ENCODE results near the gene PDE4DIP. TPM values are rescaled to one million over a fixed set of nuclear protein-coding genes. Genes with fewer than 3 reads are reported as not detected.
"Not testable (repeated sequence)": the region's sequence is repeated elsewhere in the genome, so short reads cannot be mapped to it uniquely, and the experiment has no call there.

Gene PDE4DIP
- total RNA-seq, 1 experiment from 2014 or later: 28.4 TPM

GRCh38 chr1:148850840-148851239, 6.6 kb downstream of the PDE4DIP start:
- H3K4me1 Mint-ChIP-seq; H3K36me3 Mint-ChIP-seq; H3K27me3 Mint-ChIP-seq (ENCODE audit: low read depth); H3K27ac Mint-ChIP-seq; CTCF ChIA-PET; POLR2A ChIA-PET; DNase-seq (ENCODE audit: low spot score); ATAC-seq; H3K4me3 Mint-ChIP-seq; H3K9me3 Mint-ChIP-seq: not testable (repeated sequence)

- not testable (repeated sequence) for H3K36me3 Mint-ChIP-seq, H3K4me1 Mint-ChIP-seq
Measured at GRCh38 chr1:148851684-148852083, 7.5 kb downstream of the PDE4DIP start.

DNA sequence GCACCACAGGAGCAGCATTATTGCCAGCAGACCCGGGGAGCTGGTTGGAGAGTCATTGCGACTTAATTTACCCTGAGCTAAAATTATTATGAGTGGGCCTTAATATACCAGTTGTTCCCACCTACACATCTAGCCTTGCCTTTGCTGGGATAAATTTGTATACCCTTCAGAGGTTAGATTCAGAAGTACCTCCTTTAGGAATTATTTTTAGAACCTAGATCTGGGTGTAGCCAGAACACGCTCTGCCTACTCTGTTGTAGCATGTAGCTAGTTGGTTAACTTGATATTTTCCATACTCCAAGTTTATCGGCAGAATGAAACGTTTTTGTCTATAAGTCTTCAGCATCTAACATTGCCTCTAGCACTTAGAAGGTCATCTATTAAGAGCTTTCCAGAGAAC, 9.1 kb downstream of the PDE4DIP start:
- H3K4me3 Mint-ChIP-seq; H3K27ac Mint-ChIP-seq; H3K27me3 Mint-ChIP-seq (ENCODE audit: low read depth); CTCF ChIA-PET; H3K4me1 Mint-ChIP-seq; H3K36me3 Mint-ChIP-seq; H3K9me3 Mint-ChIP-seq; ATAC-seq; POLR2A ChIA-PET; DNase-seq (ENCODE audit: low spot score): not testable (repeated sequence)

More at GRCh38 chr1:148851684-148852083, 7.5 kb downstream of the PDE4DIP start:
- ATAC-seq; H3K27ac Mint-ChIP-seq; H3K9me3 Mint-ChIP-seq; POLR2A ChIA-PET; H3K27me3 Mint-ChIP-seq (ENCODE audit: low read depth); H3K4me3 Mint-ChIP-seq; CTCF ChIA-PET; DNase-seq (ENCODE audit: low spot score): not testable (repeated sequence)

DNA sequence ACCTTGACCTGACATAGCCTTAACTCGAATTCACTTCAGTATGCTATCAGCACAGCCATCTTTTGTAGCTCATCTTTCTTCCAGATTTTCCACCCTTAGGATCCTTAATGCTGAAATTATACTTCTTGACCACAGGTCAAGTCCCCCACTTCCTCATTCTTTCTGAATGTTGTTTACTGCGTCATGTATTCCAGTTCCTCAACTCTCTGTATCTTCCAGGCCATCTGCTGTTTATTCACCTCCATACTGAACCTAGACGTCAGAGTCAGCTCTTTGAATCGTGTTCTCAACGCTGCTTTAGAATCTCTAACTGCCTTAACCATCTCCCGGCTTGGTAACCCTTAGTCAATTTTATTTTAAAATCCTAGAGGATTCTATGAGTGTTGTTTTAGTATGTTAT, 9.8 kb downstream of the PDE4DIP start:
- H3K4me3 Mint-ChIP-seq; H3K27me3 Mint-ChIP-seq (ENCODE audit: low read depth); DNase-seq (ENCODE audit: low spot score); H3K27ac Mint-ChIP-seq; POLR2A ChIA-PET; H3K9me3 Mint-ChIP-seq; CTCF ChIA-PET; H3K36me3 Mint-ChIP-seq; H3K4me1 Mint-ChIP-seq; ATAC-seq: not testable (repeated sequence)

- CTCF ChIA-PET; H3K27me3 Mint-ChIP-seq (ENCODE audit: low read depth); H3K9me3 Mint-ChIP-seq; H3K27ac Mint-ChIP-seq; H3K4me1 Mint-ChIP-seq; H3K36me3 Mint-ChIP-seq; ATAC-seq; POLR2A ChIA-PET; DNase-seq (ENCODE audit: low spot score); H3K4me3 Mint-ChIP-seq: not testable (repeated sequence)
Measured at GRCh38 chr1:148855367-148855766, 11.1 kb downstream of the PDE4DIP start.

GRCh38 chr1:148860049-148860448, 15.8 kb downstream of the PDE4DIP start:
- CTCF ChIA-PET; H3K4me3 Mint-ChIP-seq; ATAC-seq; POLR2A ChIA-PET; H3K27me3 Mint-ChIP-seq (ENCODE audit: low read depth); H3K4me1 Mint-ChIP-seq; H3K27ac Mint-ChIP-seq; H3K9me3 Mint-ChIP-seq; H3K36me3 Mint-ChIP-seq; DNase-seq (ENCODE audit: low spot score): not testable (repeated sequence)

DNA sequence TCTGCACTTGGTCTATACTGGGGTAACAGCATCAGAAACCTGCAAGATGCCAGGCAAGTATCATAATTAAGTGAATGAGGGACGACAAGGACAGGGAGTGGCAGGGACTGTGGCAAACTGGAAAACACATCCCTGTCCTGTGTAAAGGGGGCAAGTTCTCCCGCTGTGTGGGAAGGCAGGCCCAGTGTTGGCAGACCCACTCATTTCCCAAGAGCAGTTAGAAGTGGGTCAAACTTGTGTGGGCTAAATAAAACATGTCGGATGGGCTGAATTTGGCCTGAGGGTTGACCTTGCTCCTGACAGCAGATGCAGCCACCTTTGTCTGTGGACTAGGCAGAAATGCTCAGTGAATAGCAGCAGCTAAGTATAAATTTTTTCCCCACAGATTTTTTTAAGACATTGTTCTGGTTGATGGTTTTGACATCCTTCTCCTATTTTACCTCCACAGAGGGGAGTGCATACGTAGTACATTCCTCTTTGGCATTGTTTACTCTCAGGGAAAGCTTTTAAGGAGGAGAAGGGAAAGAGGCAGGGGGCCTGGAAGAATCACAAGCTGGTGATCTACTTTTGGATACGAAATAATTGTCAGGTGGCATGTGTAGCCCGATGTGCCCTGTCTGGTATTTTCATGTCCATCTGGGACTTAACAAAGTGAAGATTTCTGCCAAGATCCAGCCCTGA, 16.5 kb downstream of the PDE4DIP start:
- POLR2A ChIA-PET; H3K9me3 Mint-ChIP-seq; H3K4me3 Mint-ChIP-seq; H3K27ac Mint-ChIP-seq; H3K36me3 Mint-ChIP-seq; DNase-seq (ENCODE audit: low spot score); H3K4me1 Mint-ChIP-seq; CTCF ChIA-PET; H3K27me3 Mint-ChIP-seq (ENCODE audit: low read depth): not testable (repeated sequence)
- ATAC-seq: peak; percentile 57; the same call in 1 of the 2 replicates

DNA sequence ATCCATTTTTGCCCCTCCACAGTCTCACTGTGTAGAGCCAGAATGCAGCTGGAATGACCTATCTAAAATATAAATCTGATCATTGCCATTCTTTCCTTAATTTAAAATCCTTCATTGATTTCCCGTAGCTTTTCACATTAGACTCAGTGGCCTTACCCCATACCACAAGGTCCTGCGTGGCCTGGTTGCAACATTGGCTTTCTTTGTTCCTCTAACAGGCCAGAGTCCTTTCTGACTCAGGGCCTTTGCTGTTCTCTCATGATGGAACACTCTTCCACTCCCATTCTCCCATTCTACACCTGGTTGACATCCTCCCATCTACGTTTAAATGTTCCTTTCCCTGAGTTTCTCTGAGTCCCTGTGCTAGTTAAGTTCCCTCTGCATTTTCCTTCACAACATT, 18.4 kb downstream of the PDE4DIP start:
- DNase-seq (ENCODE audit: low spot score); POLR2A ChIA-PET; H3K36me3 Mint-ChIP-seq; CTCF ChIA-PET; H3K27me3 Mint-ChIP-seq (ENCODE audit: low read depth); H3K4me1 Mint-ChIP-seq; H3K9me3 Mint-ChIP-seq; H3K4me3 Mint-ChIP-seq; H3K27ac Mint-ChIP-seq; ATAC-seq: not testable (repeated sequence)

- H3K36me3 Mint-ChIP-seq; H3K27me3 Mint-ChIP-seq (ENCODE audit: low read depth); H3K4me3 Mint-ChIP-seq; POLR2A ChIA-PET; ATAC-seq; H3K4me1 Mint-ChIP-seq; CTCF ChIA-PET; H3K9me3 Mint-ChIP-seq; H3K27ac Mint-ChIP-seq; DNase-seq (ENCODE audit: low spot score): not testable (repeated sequence)
Measured at GRCh38 chr1:148868924-148869633, 24.9 kb downstream of the PDE4DIP start.

DNA sequence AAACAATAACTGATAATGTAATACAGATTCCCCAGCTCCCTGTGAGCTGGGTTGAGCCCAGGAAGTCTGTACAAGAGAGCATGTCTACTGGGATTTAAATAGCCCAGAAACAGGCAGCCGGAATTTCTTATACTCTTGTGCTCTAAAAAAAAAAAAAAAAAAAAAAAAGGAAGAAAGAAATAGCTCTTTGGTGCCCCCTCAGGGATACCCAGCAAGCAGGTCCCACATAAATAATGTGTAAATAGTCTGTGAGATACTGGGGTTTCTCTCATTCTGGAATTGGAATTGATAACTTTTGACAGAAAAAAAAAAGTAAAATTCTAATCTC, 25.4 kb downstream of the PDE4DIP start:
- POLR2A ChIA-PET, ATAC-seq: not testable (repeated sequence)

GRCh38 chr1:148874408-148875388, 30.5 kb downstream of the PDE4DIP start:
- H3K9me3 Mint-ChIP-seq; H3K36me3 Mint-ChIP-seq; ATAC-seq; H3K4me1 Mint-ChIP-seq; DNase-seq (ENCODE audit: low spot score); H3K27ac Mint-ChIP-seq; H3K4me3 Mint-ChIP-seq; POLR2A ChIA-PET; CTCF ChIA-PET; H3K27me3 Mint-ChIP-seq (ENCODE audit: low read depth): not testable (repeated sequence)

More for the DNA sequence above, 25.4 kb downstream of the PDE4DIP start:
- H3K36me3 Mint-ChIP-seq; H3K27ac Mint-ChIP-seq; H3K9me3 Mint-ChIP-seq; DNase-seq (ENCODE audit: low spot score); CTCF ChIA-PET; H3K4me1 Mint-ChIP-seq; H3K4me3 Mint-ChIP-seq; H3K27me3 Mint-ChIP-seq (ENCODE audit: low read depth): not testable (repeated sequence)

DNA sequence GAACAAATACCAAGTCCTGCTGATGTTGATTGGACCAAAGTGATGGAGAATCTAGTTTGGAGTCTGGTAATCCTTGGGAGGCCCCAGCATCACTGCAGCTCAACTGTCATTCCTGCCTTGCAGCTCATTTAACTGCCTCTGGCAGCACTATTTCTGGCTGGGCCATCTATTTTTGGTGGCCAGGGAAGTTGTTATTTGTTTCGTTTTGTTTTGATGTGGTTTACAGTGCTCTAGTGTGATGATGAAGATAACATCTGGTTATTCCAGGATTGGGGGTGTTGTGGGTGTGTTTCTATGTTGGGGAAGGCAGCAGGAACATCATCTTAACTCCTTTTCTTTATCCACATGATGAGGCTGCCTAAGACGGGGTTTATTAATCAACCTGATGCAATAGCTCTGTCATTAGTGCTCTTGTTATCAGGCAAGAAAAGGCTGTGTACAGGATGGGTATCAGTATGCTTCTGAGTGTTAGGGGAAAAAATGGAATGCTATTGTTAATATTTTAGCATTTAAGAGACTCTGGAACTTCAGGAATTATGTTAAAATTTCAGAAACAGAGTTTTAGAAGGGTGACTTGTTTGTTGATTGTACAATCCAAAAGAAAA, 35.7 kb downstream of the PDE4DIP start:
- H3K4me1 Mint-ChIP-seq; H3K27me3 Mint-ChIP-seq (ENCODE audit: low read depth); H3K27ac Mint-ChIP-seq; DNase-seq (ENCODE audit: low spot score); H3K4me3 Mint-ChIP-seq; ATAC-seq; POLR2A ChIA-PET; CTCF ChIA-PET; H3K9me3 Mint-ChIP-seq; H3K36me3 Mint-ChIP-seq: not testable (repeated sequence)

Data from WTC11 (cell line).